HG03280 (cell line): ENCODE results near the gene TTC16.

Experiments
- ATAC-seq: cut with Tn5 transposase; IDR thresholded peaks from one replicate; pipeline ENCODE4 v1.9.1; 2021; ENCODE audit warnings: mild to moderate bottlenecking, moderate library complexity; ENCODE audit not compliant: unreplicated experiment

TTC16 gene

GRCh38 chr9:127715470-127716337, at the start of gene TTC16, which contains the start of gene PTRH1:
Gene TTC16 (plus strand): TSS chr9:127716079. CDS start chr9:127716146, 67 bp downstream.
Gene PTRH1 (minus strand): TSS chr9:127715663. CDS start chr9:127715639, 24 bp downstream.
- peak; percentile 94 for ATAC-seq

- no peak for ATAC-seq
Measured at GRCh38 chr9:127667127-127667844, 48.6 kb upstream of the TTC16 start.

GRCh38 chr9:127667906-127668305, 48.0 kb upstream of the TTC16 start:
- ATAC-seq: no peak

GRCh38 chr9:127673234-127673633, 42.6 kb upstream of the TTC16 start:
- ATAC-seq: no peak

- no peak for ATAC-seq
Measured at GRCh38 chr9:127676638-127677037, 39.2 kb upstream of the TTC16 start.

- ATAC-seq: no peak
Measured at GRCh38 chr9:127679506-127679905, 36.4 kb upstream of the TTC16 start.

- no peak for ATAC-seq
Measured at GRCh38 chr9:127680226-127680625, 35.7 kb upstream of the TTC16 start.

- ATAC-seq: no peak
Measured at GRCh38 chr9:127680846-127681245, 35.0 kb upstream of the TTC16 start.

- no peak for ATAC-seq
Measured at GRCh38 chr9:127682351-127683136, 33.3 kb upstream of the TTC16 start.

- ATAC-seq: no peak
Measured at GRCh38 chr9:127683723-127684122, 32.2 kb upstream of the TTC16 start.

- no peak for ATAC-seq
Measured at GRCh38 chr9:127684576-127684975, 31.3 kb upstream of the TTC16 start.

GRCh38 chr9:127686461-127687393, 29.2 kb upstream of the TTC16 start:
- no peak for ATAC-seq

GRCh38 chr9:127689329-127690000, 26.4 kb upstream of the TTC16 start:
- no peak for ATAC-seq

GRCh38 chr9:127690735-127691134, 25.1 kb upstream of the TTC16 start:
- ATAC-seq: no peak

GRCh38 chr9:127692071-127692470, 23.8 kb upstream of the TTC16 start:
- ATAC-seq: no peak

- no peak for ATAC-seq
Measured at GRCh38 chr9:127693143-127693542, 22.7 kb upstream of the TTC16 start.

GRCh38 chr9:127693697-127694096, 22.2 kb upstream of the TTC16 start:
- ATAC-seq: no peak

- no peak for ATAC-seq
Measured at GRCh38 chr9:127694890-127695720, 20.8 kb upstream of the TTC16 start.

GRCh38 chr9:127697575-127697974, 18.3 kb upstream of the TTC16 start:
- ATAC-seq: no peak
